Neural cell (in vitro differentiated cells): ENCODE results near the gene GUCY1A2. TPM values are rescaled to one million over a fixed set of nuclear protein-coding genes. Genes with fewer than 3 reads are reported as not detected.
"Not testable (repeated sequence)": the region's sequence is repeated elsewhere in the genome, so short reads cannot be mapped to it uniquely, and the experiment has no call there.

Source experiments
- H2AFZ ChIP-seq: fragments of 200-600, 300-800 bp; sonication (generic), shearing (Covaris generic); 2 replicates; pipeline ENCODE4 v1.6.0; 2014; ENCODE audit warnings: low read depth, mild to moderate bottlenecking, antibody characterized with exemption, low read length, moderate library complexity
- H3F3A ChIP-seq: fragments of 200-600 bp; shearing (Covaris generic); 2 replicates; pipeline ENCODE4 v1.6.1; 2016; ENCODE audit warnings: mild to moderate bottlenecking, moderate library complexity, mixed read lengths, antibody characterized with exemption, low read length; ENCODE audit not compliant: insufficient read depth, poor library complexity, severe bottlenecking
- H3K27ac ChIP-seq: fragments of 200-600, 300-800 bp; sonication (generic), shearing (Covaris generic); 2 replicates; pipeline ENCODE4 v1.5.1; 2014; ENCODE audit warnings: mild to moderate bottlenecking, low read length, moderate library complexity
- H3K27me3 ChIP-seq: fragments of 300-800, 200-600 bp; sonication (generic), shearing (Covaris generic); 2 replicates; pipeline ENCODE4 v1.6.0; 2014; ENCODE audit warnings: mild to moderate bottlenecking, low read depth, low read length, moderate library complexity; ENCODE audit not compliant: insufficient read depth
- H3K36me3 ChIP-seq: fragments of 300-800, 200-600 bp; sonication (generic), shearing (Covaris generic); 2 replicates; pipeline ENCODE4 v1.5.1; 2014; ENCODE audit warnings: mild to moderate bottlenecking, antibody characterized with exemption, low read length, moderate library complexity; ENCODE audit not compliant: insufficient read depth
- H3K4me2 ChIP-seq: fragments of 300-800, 200-600 bp; sonication (generic), shearing (Covaris generic); 2 replicates; pipeline ENCODE4 v1.6.0; 2014; ENCODE audit warnings: mild to moderate bottlenecking, low read length
- H3K4me3 ChIP-seq: fragments of 300-800, 200-600 bp; sonication (generic), shearing (Covaris generic); 2 replicates; pipeline ENCODE4 v1.5.1; 2014; ENCODE audit warnings: mild to moderate bottlenecking, low read length, moderate library complexity
- H3K79me2 ChIP-seq: fragments of 200-600 bp; shearing (Covaris generic); replicated peaks from 2 replicates; pipeline ENCODE4 v1.6.0; 2014; ENCODE audit warnings: mild to moderate bottlenecking, low read length, moderate library complexity; ENCODE audit not compliant: insufficient read depth
- H3K9ac ChIP-seq: fragments of 300-800, 200-600 bp; sonication (generic), shearing (Covaris generic); 2 replicates; pipeline ENCODE4 v1.6.1; 2016; ENCODE audit warnings: mild to moderate bottlenecking, low read length, mixed read lengths
- H3K9me2 ChIP-seq: fragments of 200-600 bp; shearing (Covaris generic); 2 replicates; pipeline ENCODE4 v1.6.1; 2016; ENCODE audit warnings: mild to moderate bottlenecking, low read length, mixed read lengths; ENCODE audit not compliant: insufficient read depth
- H3K9me3 ChIP-seq: fragments of 200-600, 300-800 bp; sonication (generic), shearing (Covaris generic); 2 replicates; pipeline ENCODE4 v1.6.1; 2016; ENCODE audit warnings: mild to moderate bottlenecking, mixed run types, low read length, moderate library complexity, mixed read lengths
- H4K20me1 ChIP-seq: fragments of 200-600 bp; shearing (Covaris generic); 2 replicates; pipeline ENCODE4 v1.6.1; 2016; ENCODE audit warnings: mild to moderate bottlenecking, mixed run types; ENCODE audit not compliant: insufficient read depth
- EP300 ChIP-seq: fragments of 450-650 bp; conservative IDR thresholded peaks from 2 replicates; pipeline ENCODE4 v1.6.1; 2014; ENCODE audit warnings: antibody characterized with exemption, mild to moderate bottlenecking, moderate library complexity; ENCODE audit not compliant: poor library complexity, severe bottlenecking
- EZH2 ChIP-seq: fragments of 200-600, 300-800 bp; shearing (Covaris generic), sonication (generic); IDR thresholded peaks from 2 replicates; pipeline ENCODE4 v1.6.1; 2014; ENCODE audit warnings: antibody characterized with exemption, low read length, borderline replicate concordance, mild to moderate bottlenecking; ENCODE audit not compliant: insufficient read depth, poor library complexity, severe bottlenecking
- MXI1 ChIP-seq: fragments of 450-650 bp; conservative IDR thresholded peaks from 2 replicates; pipeline ENCODE4 v1.6.1; 2014; ENCODE audit warnings: antibody characterized with exemption, mild to moderate bottlenecking; ENCODE audit not compliant: poor library complexity, severe bottlenecking
- POLR2AphosphoS5 ChIP-seq: IDR thresholded peaks from 2 replicates; pipeline ENCODE4 v1.6.1; 2012
- RAD21 ChIP-seq: fragments of 450-650 bp; conservative IDR thresholded peaks from 2 replicates; pipeline ENCODE4 v1.6.1; 2014; ENCODE audit warnings: antibody characterized with exemption, mild to moderate bottlenecking, moderate library complexity
- SMC3 ChIP-seq: fragments of 450-650 bp; conservative IDR thresholded peaks from 2 replicates; pipeline ENCODE4 v1.6.1; 2014; ENCODE audit warnings: antibody characterized with exemption, mild to moderate bottlenecking, moderate library complexity; ENCODE audit not compliant: poor library complexity
- TAF1 ChIP-seq: IDR thresholded peaks from 2 replicates; pipeline ENCODE4 v1.6.1; 2012; ENCODE audit warnings: low read depth
- polyA plus RNA-seq: library from polyadenylated mRNA; depleted of rRNA; stranded (reverse); fragments of >200 nt; gene quantifications from 2 replicates; pipeline ENCODE4 v1.2.3, GENCODE V29; 2014
- TF ChIP-seq, protein P1 (sequence below): IDR thresholded peaks from 2 replicates; pipeline ENCODE4 v1.6.1; 2012; ENCODE audit warnings: borderline replicate concordance
- TF ChIP-seq, protein P2 (sequence below): fragments of 450-650 bp; IDR thresholded peaks from 2 replicates; pipeline ENCODE4 v1.5.1; 2014; ENCODE audit warnings: antibody characterized with exemption, mild to moderate bottlenecking, moderate library complexity; ENCODE audit not compliant: poor library complexity, severe bottlenecking

The GUCY1A2 gene
- polyA plus RNA-seq, 1 donor from 2014 or later = 5.1 TPM

DNA sequence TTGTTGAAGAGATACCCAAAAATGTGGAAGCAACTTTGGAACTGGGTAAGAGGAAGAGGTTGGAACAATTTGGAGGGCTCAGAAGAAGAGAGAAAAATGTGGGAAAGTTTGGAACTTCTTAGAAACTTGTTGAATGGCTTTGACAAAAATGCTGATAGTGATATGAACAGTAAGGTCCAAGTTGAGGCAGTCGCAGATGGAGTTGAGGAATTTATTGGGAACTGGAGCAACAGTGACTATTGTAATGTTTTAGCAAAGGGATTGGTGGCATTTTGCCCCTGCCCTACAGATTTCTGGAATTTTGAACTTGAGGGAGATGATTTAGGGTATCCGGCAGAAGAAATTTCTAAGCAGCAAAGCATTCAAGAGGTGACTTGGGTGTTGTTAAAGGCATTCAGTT is 32.6 kb upstream of the GUCY1A2 start:
- not testable (repeated sequence) for H3K9me3 ChIP-seq, H3K36me3 ChIP-seq, H4K20me1 ChIP-seq, H3K27ac ChIP-seq, H3F3A ChIP-seq, H3K4me2 ChIP-seq, H3K4me3 ChIP-seq, H3K27me3 ChIP-seq, H3K9me2 ChIP-seq, H2AFZ ChIP-seq, H3K9ac ChIP-seq, H3K79me2 ChIP-seq

DNA sequence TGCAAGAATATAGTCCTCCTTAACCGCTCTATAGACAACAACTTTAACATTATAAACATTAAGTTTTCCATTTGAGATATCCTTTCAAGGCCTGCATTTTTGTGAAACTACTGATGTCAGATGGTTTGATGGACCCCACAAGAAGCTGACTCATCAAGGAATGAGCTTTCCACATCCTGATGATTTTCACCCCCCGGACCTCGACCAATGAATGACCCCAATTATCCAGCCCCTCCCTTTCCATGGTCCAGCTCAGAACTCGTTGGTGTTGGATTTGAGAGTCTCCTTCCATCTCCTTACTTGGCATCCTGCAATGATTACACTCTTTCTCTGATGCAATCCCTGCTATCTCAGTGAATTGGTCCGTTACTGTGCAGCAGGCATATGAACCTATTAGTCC is 31.8 kb upstream of the GUCY1A2 start:
- Histone ChIP-seq H4K20me1 (no peaks in the 10 kb centered on the region), H3K9me3 (no peaks in the 10 kb centered on the region), H3K36me3 (no peaks in the 10 kb centered on the region), H3K79me2 (no peaks in the 10 kb centered on the region), H3K9ac (no peak overlapping the region), H3K9me2 (no peaks in the 10 kb centered on the region), H3K27me3 (no peaks in the 10 kb centered on the region), H2AFZ (no peak overlapping the region), H3K27ac (no peak overlapping the region), H3K4me3 (no peak overlapping the region), H3K4me2 (no peak overlapping the region), H3F3A (no peaks in the 10 kb centered on the region)
- TF ChIP-seq SMC3 (no peak), TAF1 (no peak), POLR2AphosphoS5 (no peak), EP300 (no peak), RAD21 (no peak), EZH2 (no peak), MXI1 (no peak)
- TF ChIP-seq, protein P1, sequence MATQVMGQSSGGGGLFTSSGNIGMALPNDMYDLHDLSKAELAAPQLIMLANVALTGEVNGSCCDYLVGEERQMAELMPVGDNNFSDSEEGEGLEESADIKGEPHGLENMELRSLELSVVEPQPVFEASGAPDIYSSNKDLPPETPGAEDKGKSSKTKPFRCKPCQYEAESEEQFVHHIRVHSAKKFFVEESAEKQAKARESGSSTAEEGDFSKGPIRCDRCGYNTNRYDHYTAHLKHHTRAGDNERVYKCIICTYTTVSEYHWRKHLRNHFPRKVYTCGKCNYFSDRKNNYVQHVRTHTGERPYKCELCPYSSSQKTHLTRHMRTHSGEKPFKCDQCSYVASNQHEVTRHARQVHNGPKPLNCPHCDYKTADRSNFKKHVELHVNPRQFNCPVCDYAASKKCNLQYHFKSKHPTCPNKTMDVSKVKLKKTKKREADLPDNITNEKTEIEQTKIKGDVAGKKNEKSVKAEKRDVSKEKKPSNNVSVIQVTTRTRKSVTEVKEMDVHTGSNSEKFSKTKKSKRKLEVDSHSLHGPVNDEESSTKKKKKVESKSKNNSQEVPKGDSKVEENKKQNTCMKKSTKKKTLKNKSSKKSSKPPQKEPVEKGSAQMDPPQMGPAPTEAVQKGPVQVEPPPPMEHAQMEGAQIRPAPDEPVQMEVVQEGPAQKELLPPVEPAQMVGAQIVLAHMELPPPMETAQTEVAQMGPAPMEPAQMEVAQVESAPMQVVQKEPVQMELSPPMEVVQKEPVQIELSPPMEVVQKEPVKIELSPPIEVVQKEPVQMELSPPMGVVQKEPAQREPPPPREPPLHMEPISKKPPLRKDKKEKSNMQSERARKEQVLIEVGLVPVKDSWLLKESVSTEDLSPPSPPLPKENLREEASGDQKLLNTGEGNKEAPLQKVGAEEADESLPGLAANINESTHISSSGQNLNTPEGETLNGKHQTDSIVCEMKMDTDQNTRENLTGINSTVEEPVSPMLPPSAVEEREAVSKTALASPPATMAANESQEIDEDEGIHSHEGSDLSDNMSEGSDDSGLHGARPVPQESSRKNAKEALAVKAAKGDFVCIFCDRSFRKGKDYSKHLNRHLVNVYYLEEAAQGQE = no peak
- TF ChIP-seq, protein P2, sequence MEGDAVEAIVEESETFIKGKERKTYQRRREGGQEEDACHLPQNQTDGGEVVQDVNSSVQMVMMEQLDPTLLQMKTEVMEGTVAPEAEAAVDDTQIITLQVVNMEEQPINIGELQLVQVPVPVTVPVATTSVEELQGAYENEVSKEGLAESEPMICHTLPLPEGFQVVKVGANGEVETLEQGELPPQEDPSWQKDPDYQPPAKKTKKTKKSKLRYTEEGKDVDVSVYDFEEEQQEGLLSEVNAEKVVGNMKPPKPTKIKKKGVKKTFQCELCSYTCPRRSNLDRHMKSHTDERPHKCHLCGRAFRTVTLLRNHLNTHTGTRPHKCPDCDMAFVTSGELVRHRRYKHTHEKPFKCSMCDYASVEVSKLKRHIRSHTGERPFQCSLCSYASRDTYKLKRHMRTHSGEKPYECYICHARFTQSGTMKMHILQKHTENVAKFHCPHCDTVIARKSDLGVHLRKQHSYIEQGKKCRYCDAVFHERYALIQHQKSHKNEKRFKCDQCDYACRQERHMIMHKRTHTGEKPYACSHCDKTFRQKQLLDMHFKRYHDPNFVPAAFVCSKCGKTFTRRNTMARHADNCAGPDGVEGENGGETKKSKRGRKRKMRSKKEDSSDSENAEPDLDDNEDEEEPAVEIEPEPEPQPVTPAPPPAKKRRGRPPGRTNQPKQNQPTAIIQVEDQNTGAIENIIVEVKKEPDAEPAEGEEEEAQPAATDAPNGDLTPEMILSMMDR = no peak

DNA sequence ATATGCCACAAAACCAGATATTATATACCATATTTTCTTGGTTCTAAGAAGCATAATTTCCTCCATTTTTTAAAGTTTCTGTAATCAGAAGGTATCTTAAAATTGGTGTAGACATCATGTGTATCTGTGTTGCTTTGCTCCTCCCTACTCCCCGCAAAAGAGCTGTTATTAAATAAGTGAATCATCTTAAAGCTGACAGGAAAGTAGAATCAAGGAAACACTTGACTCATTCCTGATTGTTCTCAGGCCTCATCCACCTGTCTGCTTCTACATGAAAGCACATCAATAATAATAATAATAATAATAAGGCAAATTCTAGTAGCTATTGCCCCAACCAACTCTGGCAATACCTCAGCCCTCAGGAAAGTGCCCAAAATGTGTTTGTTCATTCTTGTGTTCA is 26.2 kb upstream of the GUCY1A2 start:
- H3K79me2 ChIP-seq = no peaks in the 10 kb centered on the region
- H4K20me1 ChIP-seq = no peaks in the 10 kb centered on the region
- peaks cover 8% of the 10 kb centered on the region for H3K9me3 ChIP-seq
- no peak overlapping the region for H3K27ac ChIP-seq
- no peak overlapping the region for H2AFZ ChIP-seq
- H3K36me3 ChIP-seq = no peaks in the 10 kb centered on the region
- H3F3A ChIP-seq = no peaks in the 10 kb centered on the region
- no peak overlapping the region for H3K4me2 ChIP-seq
- no peak for TF ChIP-seq SMC3
- TF ChIP-seq, protein P1 = no peak
- TF ChIP-seq, protein P2 = no peak
- no peak for TF ChIP-seq EP300
- TF ChIP-seq TAF1 = no peak
- TF ChIP-seq EZH2 = no peak
- TF ChIP-seq MXI1 = no peak
- TF ChIP-seq POLR2AphosphoS5 = no peak
- no peak for TF ChIP-seq RAD21
- no peaks in the 10 kb centered on the region for H3K9me2 ChIP-seq
- no peak overlapping the region for H3K4me3 ChIP-seq
- no peaks in the 10 kb centered on the region for H3K27me3 ChIP-seq
- no peak overlapping the region for H3K9ac ChIP-seq
